Peyer's patch (tissue), 4 donors: ENCODE data around the gene TSPAN32. TPM values are rescaled to one million over a fixed set of nuclear protein-coding genes. Genes with fewer than 3 reads are reported as not detected.

Source experiments
- DNase-seq, 3 donors: peaks; one replicate each; pipeline ENCODE4 v3.0.0-alpha.2; 2017 to 2019
- H3K27ac ChIP-seq, 4 donors: fragments of 200-600 bp; sonication (generic); one replicate each; pipeline ENCODE4 v1.5.1; 2016 to 2019
- H3K27me3 ChIP-seq, 2 donors: fragments of 200-600 bp; sonication (generic); one replicate each; pipeline ENCODE4 v1.5.1; 2019
- H3K36me3 ChIP-seq, 3 donors: fragments of 200-600 bp; sonication (generic); one replicate each; pipeline ENCODE4 v1.5.1; 2016 to 2019
- H3K4me1 ChIP-seq, 4 donors: fragments of 200-600 bp; sonication (generic); one replicate each; pipeline ENCODE4 v1.5.1; 2016 to 2019
- H3K4me3 ChIP-seq, 4 donors: fragments of 200-600 bp; sonication (generic); 1 replicate in 3 of 4; 2 replicates in 1 of 4; pipeline ENCODE4 v1.5.1; 2016 to 2019; ENCODE audit warnings: mild to moderate bottlenecking in 1 of 4
- H3K9me3 ChIP-seq, 4 donors: fragments of 200-600 bp; sonication (generic); one replicate each; pipeline ENCODE4 v1.5.1; 2016 to 2019; ENCODE audit warnings: mild to moderate bottlenecking in 1 of 4
- CTCF ChIP-seq, 6 experiments: fragments of 450-650 bp in 4 of 6; fragments of 200-600 bp in 2 of 6; sonication (generic) in 1 of 6; IDR thresholded peaks; one replicate each; pipeline ENCODE4 v1.5.1; 2017 to 2019; ENCODE audit warnings: antibody characterized with exemption in 6 of 6, mild to moderate bottlenecking in 3 of 6, moderate library complexity in 1 of 6
- POLR2A ChIP-seq, 2 donors: fragments of 450-650 bp; IDR thresholded peaks; one replicate each; pipeline ENCODE4 v1.5.1; 2017; ENCODE audit warnings: antibody characterized with exemption in 2 of 2, mild to moderate bottlenecking in 2 of 2, moderate library complexity in 2 of 2
- total RNA-seq, 4 donors: library from RNA; depleted of rRNA; stranded (reverse); fragments of >200 nt; gene quantifications; one replicate each; pipeline ENCODE4 v1.1.0, GENCODE V29; 2016

Gene TSPAN32
- total RNA-seq, 4 donors from 2014 or later: 1.6 to 1.7 TPM; not detected in 2

GRCh38 chr11:2269601-2270321 lies 32.1 kb upstream of the TSPAN32 start:
- no peaks in the 10 kb centered on the region for H3K36me3 ChIP-seq
- peaks cover 0 to 16% of the 10 kb centered on the region in 2 donors for H3K27me3 ChIP-seq
- H3K4me3 ChIP-seq: peak overlapping the region; percentile 46 to 68 (median 64)
- peak; percentile 22 to 79 (median 77) for DNase-seq
- TF ChIP-seq POLR2A (IDR thresholded peaks at IDR 0.05): no peak
- peak in 4 of 6 experiments; percentile 6 to 47 (median 40) for TF ChIP-seq CTCF (IDR thresholded peaks at IDR 0.05)
- H3K9me3 ChIP-seq: no peaks in the 10 kb centered on the region
- peaks cover 0 to 36% (median 23%) of the 10 kb centered on the region in 4 donors for H3K4me1 ChIP-seq
- peak overlapping the region; percentile 54 to 86 (median 66) for H3K27ac ChIP-seq

DNA sequence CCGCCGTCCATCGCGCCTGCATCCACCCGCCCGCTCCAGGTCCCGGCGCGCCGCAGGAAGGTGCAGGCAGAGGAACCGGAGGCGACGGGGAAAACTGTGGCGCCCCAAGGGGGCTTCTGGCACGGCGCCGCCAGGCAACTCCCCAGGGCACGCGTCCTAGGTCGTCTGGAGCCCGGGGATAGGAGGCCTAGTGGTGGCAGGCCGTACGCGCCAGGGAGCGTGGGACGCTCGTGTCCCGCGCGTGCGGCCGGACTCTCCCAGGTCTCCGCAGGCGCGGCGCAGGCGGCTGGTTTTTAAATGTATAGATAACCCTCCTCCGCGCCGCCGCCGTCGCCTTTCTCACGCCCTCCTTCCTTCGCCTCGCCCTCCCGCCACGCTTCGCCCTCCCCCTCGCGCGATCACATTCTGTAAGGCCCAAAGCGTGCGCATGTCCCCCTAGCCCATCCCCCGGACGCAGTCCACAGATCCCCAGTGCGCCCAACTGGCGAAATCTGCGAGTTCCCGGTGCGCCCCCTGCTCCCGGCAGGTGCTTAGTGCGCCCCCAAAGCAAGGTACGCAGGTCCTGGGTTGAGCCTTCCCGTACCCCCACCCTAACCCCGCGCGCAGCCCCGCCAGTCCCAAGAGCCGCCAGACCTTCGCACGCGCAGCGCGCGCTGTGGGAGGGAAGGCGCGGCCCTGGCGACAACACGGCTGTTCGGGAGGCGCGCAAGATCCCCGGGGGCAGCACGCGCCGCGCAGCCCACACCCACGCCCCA lies 31.3 kb upstream of the TSPAN32 start, which contains the start of gene ASCL2:
Gene ASCL2, minus strand, starts transcription at position 267 of the 755 bp plus-strand sequence. Its CDS starts 256 bp downstream, at position 11.
- no peaks in the 10 kb centered on the region for H3K36me3 ChIP-seq
- H3K4me3 ChIP-seq: peak within 1 kb of the TSS; percentile 46 to 68 (median 64)
- DNase-seq: peak; percentile 14 to 59 (median 48)
- peaks cover 0 to 16% of the 10 kb centered on the region in 2 donors for H3K27me3 ChIP-seq
- TF ChIP-seq CTCF (IDR thresholded peaks at IDR 0.05) (no peak), POLR2A (IDR thresholded peaks at IDR 0.05) (no peak)
- H3K4me1 ChIP-seq: peaks cover 0 to 36% (median 22%) of the 10 kb centered on the region in 4 donors
- peak within 1 kb of the TSS; percentile 54 to 86 (median 66) for H3K27ac ChIP-seq
- H3K9me3 ChIP-seq: no peaks in the 10 kb centered on the region

GRCh38 chr11:2271077-2271326 lies 30.8 kb upstream of the TSPAN32 start:
- Histone ChIP-seq H3K4me1 (peaks cover 0 to 36% (median 19%) of the 10 kb centered on the region in 4 donors), H3K9me3 (no peaks in the 10 kb centered on the region), H3K27ac (peak overlapping the region in 1 of 4 donors; percentile 86), H3K36me3 (no peaks in the 10 kb centered on the region), H3K27me3 (peaks cover 0 to 16% of the 10 kb centered on the region in 2 donors), H3K4me3 (peak overlapping the region in 2 of 4 donors; percentile 65 to 68)
- DNase-seq: peak; percentile 14 to 64 (median 62)
- no peak for TF ChIP-seq POLR2A (IDR thresholded peaks at IDR 0.05)
- TF ChIP-seq CTCF (IDR thresholded peaks at IDR 0.05): no peak

DNA sequence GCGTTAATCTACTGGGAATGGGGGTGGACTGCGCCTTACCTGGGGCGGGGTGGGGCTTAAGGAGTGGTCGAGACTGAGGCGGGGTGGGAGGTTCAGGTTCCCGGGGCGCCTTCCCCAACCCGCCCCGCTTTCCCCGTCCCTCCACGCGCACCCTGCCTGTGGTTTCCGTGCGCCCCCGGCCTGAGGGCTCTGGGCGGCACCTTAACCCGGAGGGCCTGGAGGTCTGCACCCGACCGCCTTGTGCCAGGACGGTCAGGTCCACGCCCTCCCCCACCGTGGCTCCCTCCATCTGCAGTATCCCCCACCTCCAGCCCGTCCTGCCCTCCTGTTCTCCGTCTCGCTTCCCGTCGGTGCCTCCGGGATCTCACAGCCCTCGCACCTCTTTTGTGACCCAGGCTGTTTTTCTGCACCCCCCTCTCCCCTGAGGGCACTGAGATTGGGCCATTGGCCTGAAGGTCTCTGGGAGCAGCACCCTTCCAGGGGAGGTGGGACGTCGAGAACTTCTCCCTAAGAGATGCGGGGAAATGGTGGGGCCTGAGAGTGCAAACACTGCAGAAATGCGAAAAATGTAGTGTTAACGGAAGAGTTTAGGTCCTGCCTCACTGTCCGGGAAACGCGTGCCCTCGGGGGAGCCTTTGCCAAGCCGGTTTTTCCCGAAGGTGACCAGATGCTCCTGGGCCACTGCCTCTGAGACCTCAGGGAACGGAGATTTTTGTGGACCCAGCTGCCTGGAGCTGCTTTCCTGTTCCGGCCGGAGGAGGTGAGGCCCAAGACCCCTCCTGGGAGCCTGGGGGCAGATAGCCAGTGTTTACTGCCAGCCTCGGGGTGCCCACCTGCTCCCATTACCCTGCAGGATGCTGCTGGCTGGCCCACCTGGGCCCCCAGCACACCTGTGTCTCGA lies 30.2 kb upstream of the TSPAN32 start:
- peak in 2 of 3 donors; percentile 9 to 39 for DNase-seq
- no peak for TF ChIP-seq CTCF (IDR thresholded peaks at IDR 0.05)
- TF ChIP-seq POLR2A (IDR thresholded peaks at IDR 0.05): no peak
- Histone ChIP-seq H3K4me1 (peaks cover 0 to 36% (median 18%) of the 10 kb centered on the region in 4 donors), H3K36me3 (no peaks in the 10 kb centered on the region), H3K9me3 (no peaks in the 10 kb centered on the region), H3K27me3 (peaks cover 0 to 16% of the 10 kb centered on the region in 2 donors), H3K27ac (no peak overlapping the region), H3K4me3 (peak overlapping the region in 2 of 4 donors; percentile 65 to 68)
